ENCODE measurements around the gene CCDC93. TPM values are rescaled to one million over a fixed set of nuclear protein-coding genes. Genes with fewer than 3 reads are reported as not detected.

The CCDC93 gene
- total and polyA plus RNA-seq, 12 donors = 6.0 to 43.7 (median 29.4) TPM

GRCh38 chr2:117985092-117985491, 28.8 kb downstream of the CCDC93 start:
- Histone ChIP-seq H3K27me3 (no peaks in the 10 kb centered on the region), H3K27ac (no peak overlapping the region), H3K36me3 (peaks cover 0 to 97% (median 46%) of the 10 kb centered on the region in 9 donors), H3K4me3 (no peak overlapping the region), H3K9me3 (no peaks in the 10 kb centered on the region), H3K4me1 (peaks cover 0 to 28% (median 15%) of the 10 kb centered on the region in 9 donors)
- WGBS, 2 donors = 78 to 82% methylated on average over 2 of the region's 2 CpGs
- ATAC-seq (no peak), DNase-seq (no peak)
- intact Hi-C loops (cut with DNase I) = loop anchor here in 1 of 10 donors (5.0 kb wide), 1 partner anchor 437 kb away; no protein-coding TSS in a partner anchor
- TF ChIP-seq CTCF (IDR thresholded peaks at IDR 0.05) = no peak

GRCh38 chr2:117984208-117984607, 29.7 kb downstream of the CCDC93 start:
- Histone ChIP-seq H3K4me1 (peaks cover 0 to 35% (median 16%) of the 10 kb centered on the region in 9 donors), H3K27me3 (no peaks in the 10 kb centered on the region), H3K27ac (peak overlapping the region in 2 of 10 donors; percentile 0 to 19), H3K36me3 (peaks cover 0 to 97% (median 37%) of the 10 kb centered on the region in 9 donors), H3K4me3 (no peak overlapping the region), H3K9me3 (no peaks in the 10 kb centered on the region)
- no peak for TF ChIP-seq CTCF (IDR thresholded peaks at IDR 0.05)
- intact Hi-C loops (cut with DNase I) = no loop called here
- 93 to 96% methylated on average over 2 of the region's 2 CpGs for WGBS, 2 donors
- ATAC-seq (no peak), DNase-seq (no peak)

GRCh38 chr2:117983040-117983439, 30.8 kb downstream of the CCDC93 start:
- peaks cover 0 to 97% (median 28%) of the 10 kb centered on the region in 9 donors for H3K36me3 ChIP-seq
- DNase-seq (no peak), ATAC-seq (no peak)
- H3K9me3 ChIP-seq = no peaks in the 10 kb centered on the region
- no peaks in the 10 kb centered on the region for H3K27me3 ChIP-seq
- H3K4me1 ChIP-seq = peaks cover 0 to 40% (median 16%) of the 10 kb centered on the region in 9 donors
- intact Hi-C loops (cut with DNase I) = no loop called here
- no peak overlapping the region for H3K4me3 ChIP-seq
- no peak overlapping the region for H3K27ac ChIP-seq
- TF ChIP-seq CTCF (IDR thresholded peaks at IDR 0.05) = no peak
- WGBS, 2 donors = 82 to 85% methylated on average over 3 of the region's 3 CpGs

- 88 to 97% methylated on average over 5 of the region's 5 CpGs for WGBS, 2 donors
- H3K9me3 ChIP-seq = no peaks in the 10 kb centered on the region
- no peak for TF ChIP-seq CTCF (IDR thresholded peaks at IDR 0.05)
- ATAC-seq = no peak
- peaks cover 0 to 97% (median 27%) of the 10 kb centered on the region in 9 donors for H3K36me3 ChIP-seq
- no peak for DNase-seq
- H3K27me3 ChIP-seq = no peaks in the 10 kb centered on the region
- no peak overlapping the region for H3K27ac ChIP-seq
- H3K4me3 ChIP-seq = no peak overlapping the region
- intact Hi-C loops (cut with DNase I) = no loop called here
- peaks cover 0 to 40% (median 16%) of the 10 kb centered on the region in 9 donors for H3K4me1 ChIP-seq
These were observed 31.4 kb downstream of the CCDC93 start for GRCh38 chr2:117982376-117983033.

Measured in heart right ventricle (tissue), 16 donors.